ENCODE measurements around the gene DAB1. TPM values are rescaled to one million over a fixed set of nuclear protein-coding genes. Genes with fewer than 3 reads are reported as not detected.

The DAB1 gene
- total RNA-seq, 1 donor: not detected

DNA sequence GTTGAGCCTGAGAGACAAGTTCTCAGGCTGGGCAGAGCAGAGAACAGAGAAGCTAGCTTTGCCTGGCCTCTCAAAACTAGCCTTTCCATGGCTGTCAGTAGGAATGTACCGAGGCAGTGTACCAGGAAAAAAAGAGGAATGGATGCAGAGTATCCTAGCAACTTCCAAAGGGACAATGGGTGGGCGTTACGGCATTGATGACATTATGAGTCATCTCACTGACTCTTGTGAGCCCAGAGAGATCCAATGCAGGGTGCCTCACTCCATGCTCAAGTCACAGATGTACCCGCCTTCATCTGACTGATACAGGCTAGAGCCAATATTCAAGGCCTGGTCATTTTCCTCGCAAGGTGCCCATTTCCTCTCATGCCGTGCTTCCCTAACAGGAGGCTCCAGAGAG lies 406.7 kb downstream of the DAB1 start:
- no peak overlapping the region for H3K4me2 ChIP-seq (ENCODE audit: insufficient read depth, low read length)
- no peak overlapping the region for H3K27ac ChIP-seq (ENCODE audit: low read depth, low read length)
- no peak overlapping the region for H3K4me3 ChIP-seq (ENCODE audit: insufficient read depth, low read length)
- H3K79me2 ChIP-seq (ENCODE audit: insufficient read depth, low read length): no peaks in the 10 kb centered on the region
- no peaks in the 10 kb centered on the region for H3K36me3 ChIP-seq (ENCODE audit: insufficient read depth, low read length)
- no peak for TF ChIP-seq CTCF (IDR thresholded peaks at IDR 0.05; ENCODE audit: extremely low read depth, low read depth, low read length)
- no peaks in the 10 kb centered on the region for H4K20me1 ChIP-seq (ENCODE audit: insufficient read depth, low read length)
- no peaks in the 10 kb centered on the region for H3K4me1 ChIP-seq (ENCODE audit: insufficient read depth, low read length)
- H3K9me3 ChIP-seq (ENCODE audit: low read depth, low read length): no peaks in the 10 kb centered on the region
- no peaks in the 10 kb centered on the region for H3K27me3 ChIP-seq (ENCODE audit: insufficient read depth, low read length)
- no peak overlapping the region for H2AFZ ChIP-seq (ENCODE audit: low read length)
- no peak for DNase-seq (ENCODE audit: insufficient read length, low spot score, missing footprints)

- H3K4me2 ChIP-seq (ENCODE audit: insufficient read depth, low read length): no peak overlapping the region
- H3K27me3 ChIP-seq (ENCODE audit: insufficient read depth, low read length): no peaks in the 10 kb centered on the region
- no peaks in the 10 kb centered on the region for H3K4me1 ChIP-seq (ENCODE audit: insufficient read depth, low read length)
- TF ChIP-seq CTCF (IDR thresholded peaks at IDR 0.05; ENCODE audit: extremely low read depth, low read depth, low read length): no peak
- H3K27ac ChIP-seq (ENCODE audit: low read depth, low read length): no peak overlapping the region
- H3K9me3 ChIP-seq (ENCODE audit: low read depth, low read length): no peaks in the 10 kb centered on the region
- no peaks in the 10 kb centered on the region for H3K36me3 ChIP-seq (ENCODE audit: insufficient read depth, low read length)
- no peak for DNase-seq (ENCODE audit: insufficient read length, low spot score, missing footprints)
- no peak overlapping the region for H2AFZ ChIP-seq (ENCODE audit: low read length)
- H4K20me1 ChIP-seq (ENCODE audit: insufficient read depth, low read length): no peaks in the 10 kb centered on the region
- no peaks in the 10 kb centered on the region for H3K79me2 ChIP-seq (ENCODE audit: insufficient read depth, low read length)
- H3K4me3 ChIP-seq (ENCODE audit: insufficient read depth, low read length): no peak overlapping the region
Measured at GRCh38 chr1:57015071-57015470, 408.8 kb downstream of the DAB1 start.

GRCh38 chr1:57013522-57013921 lies 410.3 kb downstream of the DAB1 start:
- no peaks in the 10 kb centered on the region for H3K9me3 ChIP-seq (ENCODE audit: low read depth, low read length)
- no peak for DNase-seq (ENCODE audit: insufficient read length, low spot score, missing footprints)
- no peaks in the 10 kb centered on the region for H4K20me1 ChIP-seq (ENCODE audit: insufficient read depth, low read length)
- no peaks in the 10 kb centered on the region for H3K36me3 ChIP-seq (ENCODE audit: insufficient read depth, low read length)
- no peaks in the 10 kb centered on the region for H3K27me3 ChIP-seq (ENCODE audit: insufficient read depth, low read length)
- H2AFZ ChIP-seq (ENCODE audit: low read length): no peak overlapping the region
- no peaks in the 10 kb centered on the region for H3K4me1 ChIP-seq (ENCODE audit: insufficient read depth, low read length)
- no peak overlapping the region for H3K4me3 ChIP-seq (ENCODE audit: insufficient read depth, low read length)
- no peak for TF ChIP-seq CTCF (IDR thresholded peaks at IDR 0.05; ENCODE audit: extremely low read depth, low read depth, low read length)
- no peaks in the 10 kb centered on the region for H3K79me2 ChIP-seq (ENCODE audit: insufficient read depth, low read length)
- no peak overlapping the region for H3K27ac ChIP-seq (ENCODE audit: low read depth, low read length)
- H3K4me2 ChIP-seq (ENCODE audit: insufficient read depth, low read length): no peak overlapping the region

- Histone ChIP-seq H3K27me3 (ENCODE audit: insufficient read depth, low read length) (no peaks in the 10 kb centered on the region), H3K79me2 (ENCODE audit: insufficient read depth, low read length) (no peaks in the 10 kb centered on the region), H3K4me3 (ENCODE audit: insufficient read depth, low read length) (no peak overlapping the region), H3K27ac (ENCODE audit: low read depth, low read length) (no peak overlapping the region), H3K4me1 (ENCODE audit: insufficient read depth, low read length) (no peaks in the 10 kb centered on the region), H3K9me3 (ENCODE audit: low read depth, low read length) (no peaks in the 10 kb centered on the region), H4K20me1 (ENCODE audit: insufficient read depth, low read length) (no peaks in the 10 kb centered on the region), H2AFZ (ENCODE audit: low read length) (no peak overlapping the region), H3K36me3 (ENCODE audit: insufficient read depth, low read length) (no peaks in the 10 kb centered on the region), H3K4me2 (ENCODE audit: insufficient read depth, low read length) (no peak overlapping the region)
- no peak for TF ChIP-seq CTCF (IDR thresholded peaks at IDR 0.05; ENCODE audit: extremely low read depth, low read depth, low read length)
- DNase-seq (ENCODE audit: insufficient read length, low spot score, missing footprints): no peak
Measured at GRCh38 chr1:57012315-57012714, 411.5 kb downstream of the DAB1 start.

Measured in osteoblast (primary cell).